GM19239 (cell line): ENCODE measurements around the gene DIP2C.
"Not testable (repeated sequence)": the region's sequence is repeated elsewhere in the genome, so short reads cannot be mapped to it uniquely, and the experiment has no call there.

Experiments
- DNase-seq: peaks from one replicate; pipeline ENCODE4 v3.0.0; 2011; ENCODE audit warnings: low spot score; ENCODE audit not compliant: insufficient read length
- FAIRE-seq: peaks from 2 replicates; lab custom pipeline; 2011; peaks lifted over from hg19 to GRCh38; lab: Jason Lieb, UNC

Gene DIP2C

DNA sequence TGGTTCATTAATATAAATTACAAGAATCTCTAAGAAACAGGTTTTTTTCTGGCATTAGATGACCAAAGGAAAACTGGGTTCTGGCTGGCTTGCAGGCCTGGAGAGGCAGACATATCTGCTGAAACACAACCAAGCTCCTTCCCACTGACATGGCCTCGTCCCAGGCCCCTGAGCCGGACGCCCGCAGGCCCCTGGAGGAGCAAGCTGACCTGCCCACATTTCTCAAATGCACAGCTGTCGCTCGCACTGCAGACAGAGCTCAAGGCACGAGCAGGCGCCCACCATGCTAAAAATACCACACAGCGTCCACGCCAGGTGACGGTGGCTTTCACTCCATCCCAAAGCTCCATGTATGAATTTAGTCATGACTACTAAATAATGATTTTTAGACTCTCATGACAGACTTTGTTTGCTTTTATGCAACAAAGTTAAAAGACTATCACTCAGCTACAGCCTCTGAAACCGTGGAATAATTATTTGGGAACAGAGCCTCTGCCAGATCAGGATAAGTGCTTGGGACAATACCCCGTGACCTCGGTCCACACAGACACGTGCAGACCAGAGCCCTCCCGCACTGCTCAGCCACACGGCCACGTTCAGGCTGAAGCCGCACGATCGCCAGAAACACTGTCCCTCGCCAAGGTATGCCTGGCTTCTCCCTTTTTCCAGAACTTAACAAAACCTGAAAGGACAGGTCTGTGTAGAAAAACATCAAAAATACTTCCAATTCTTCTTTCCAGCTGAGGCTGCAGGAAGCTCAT is 71.1 kb downstream of the DIP2C start:
- no peak for FAIRE-seq

DNA sequence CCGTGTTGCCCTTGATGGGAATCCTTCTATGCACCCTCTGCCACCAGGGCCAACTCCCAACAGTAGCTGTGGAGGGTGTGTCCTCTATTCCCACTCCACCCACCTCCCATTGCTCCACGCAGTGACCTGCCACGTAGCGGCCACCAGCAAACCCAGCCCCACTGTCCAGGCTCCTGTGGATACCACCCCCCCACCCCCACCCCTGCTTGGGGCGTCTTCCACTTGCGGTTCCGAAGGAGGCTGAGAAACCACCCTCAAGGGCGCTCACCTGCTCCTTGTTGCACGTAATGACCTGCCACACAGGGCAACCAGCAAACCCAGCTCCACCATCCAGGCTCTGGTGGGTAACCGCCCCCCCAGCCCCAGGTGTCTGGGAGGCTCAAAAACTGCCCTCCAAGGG is 72.0 kb downstream of the DIP2C start:
- DNase-seq (no peak), FAIRE-seq (no peak)

More for the DNA sequence above, 71.1 kb downstream of the DIP2C start:
- no peak for DNase-seq

DNA sequence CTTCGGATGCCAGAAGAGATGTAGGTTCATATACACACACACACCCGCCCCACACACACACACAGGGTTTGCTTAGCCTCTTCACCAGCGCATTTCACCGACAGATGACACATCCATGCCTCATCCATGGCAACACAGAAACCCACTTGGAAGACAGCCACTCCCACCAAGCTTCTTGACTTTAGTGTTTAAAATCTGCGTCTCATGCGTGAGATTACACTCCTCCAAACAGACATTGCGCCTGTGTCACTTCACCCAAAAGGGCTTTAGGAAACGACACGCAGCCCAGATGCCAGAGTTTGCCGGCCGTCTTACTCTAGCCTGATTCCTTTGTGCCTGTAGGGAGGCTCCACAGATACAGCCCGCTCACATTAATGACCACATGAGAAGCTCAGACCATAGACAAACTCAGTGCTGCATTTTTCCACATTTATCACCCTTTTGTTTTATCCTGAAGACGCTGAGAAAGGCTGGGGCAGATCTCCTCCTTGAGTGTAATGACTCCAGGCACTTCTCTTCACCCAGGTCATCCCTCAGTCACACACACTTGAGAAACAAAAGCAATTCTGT is 73.8 kb downstream of the DIP2C start:
- DNase-seq (no peak), FAIRE-seq (no peak)

DNA sequence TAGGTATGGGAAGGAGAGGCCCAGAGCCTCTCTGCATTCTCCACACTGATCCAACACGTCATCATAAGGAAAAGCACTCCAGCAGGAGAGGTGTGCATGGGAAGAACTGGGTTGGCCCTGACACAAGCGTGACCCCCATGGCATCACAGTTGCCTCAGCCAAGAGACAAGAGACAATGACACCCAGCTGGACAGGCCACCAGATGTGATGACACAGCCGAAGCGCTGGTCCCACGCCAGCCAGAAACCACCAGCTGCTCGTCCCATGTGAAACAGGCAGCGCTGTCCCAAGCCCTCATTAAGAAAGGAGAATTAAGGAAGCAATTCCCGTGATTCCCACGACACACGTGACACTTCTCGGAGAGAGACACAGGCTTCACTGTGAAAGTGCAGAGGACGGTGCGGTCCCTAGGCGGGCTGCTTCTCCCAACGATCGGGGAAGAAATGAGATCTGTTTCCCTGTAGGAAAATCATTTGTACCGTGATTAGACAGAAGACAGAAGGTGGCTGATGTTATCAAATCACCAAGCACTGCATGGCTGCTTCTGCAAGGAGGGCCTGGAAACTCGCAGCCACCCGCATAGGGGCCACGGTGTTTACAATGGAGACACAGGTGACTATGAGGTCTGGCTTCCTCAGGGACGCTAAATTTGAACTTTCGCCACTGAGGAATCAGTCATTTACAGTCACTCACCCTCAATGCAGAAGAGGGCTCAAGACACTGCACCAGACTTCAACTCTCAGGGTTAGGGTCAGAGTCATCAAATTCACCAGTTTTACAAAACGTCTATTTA is 74.5 kb downstream of the DIP2C start:
- no peak for FAIRE-seq
- DNase-seq, result no peak

DNA sequence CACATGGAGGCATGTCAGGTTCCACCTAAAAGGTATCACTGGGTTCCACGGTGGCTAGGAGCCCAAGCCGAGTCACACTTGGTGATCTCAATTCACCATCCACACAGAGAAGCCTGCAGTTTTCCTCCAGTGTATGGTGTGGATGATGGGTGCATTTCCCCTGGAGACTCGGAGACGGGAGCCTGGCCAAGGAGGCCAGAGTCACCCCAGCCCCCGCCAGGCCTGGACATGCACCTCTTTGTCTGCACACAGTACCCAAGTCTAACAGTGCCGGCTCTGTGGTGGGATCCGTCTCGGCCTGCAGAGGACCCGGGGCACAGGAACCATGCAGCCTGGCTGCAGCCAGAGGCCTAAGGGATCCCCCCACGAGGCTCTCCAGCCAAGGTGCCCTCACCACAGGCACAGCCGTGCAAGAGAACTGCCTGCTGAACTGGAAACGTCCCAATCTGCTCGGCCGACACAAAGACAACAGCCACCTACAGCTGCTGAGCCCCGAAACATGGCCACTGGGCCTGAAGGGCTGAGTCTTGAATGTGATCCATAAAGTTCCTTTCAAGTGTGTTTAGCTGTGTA is 75.2 kb downstream of the DIP2C start:
- no peak for FAIRE-seq

DNA sequence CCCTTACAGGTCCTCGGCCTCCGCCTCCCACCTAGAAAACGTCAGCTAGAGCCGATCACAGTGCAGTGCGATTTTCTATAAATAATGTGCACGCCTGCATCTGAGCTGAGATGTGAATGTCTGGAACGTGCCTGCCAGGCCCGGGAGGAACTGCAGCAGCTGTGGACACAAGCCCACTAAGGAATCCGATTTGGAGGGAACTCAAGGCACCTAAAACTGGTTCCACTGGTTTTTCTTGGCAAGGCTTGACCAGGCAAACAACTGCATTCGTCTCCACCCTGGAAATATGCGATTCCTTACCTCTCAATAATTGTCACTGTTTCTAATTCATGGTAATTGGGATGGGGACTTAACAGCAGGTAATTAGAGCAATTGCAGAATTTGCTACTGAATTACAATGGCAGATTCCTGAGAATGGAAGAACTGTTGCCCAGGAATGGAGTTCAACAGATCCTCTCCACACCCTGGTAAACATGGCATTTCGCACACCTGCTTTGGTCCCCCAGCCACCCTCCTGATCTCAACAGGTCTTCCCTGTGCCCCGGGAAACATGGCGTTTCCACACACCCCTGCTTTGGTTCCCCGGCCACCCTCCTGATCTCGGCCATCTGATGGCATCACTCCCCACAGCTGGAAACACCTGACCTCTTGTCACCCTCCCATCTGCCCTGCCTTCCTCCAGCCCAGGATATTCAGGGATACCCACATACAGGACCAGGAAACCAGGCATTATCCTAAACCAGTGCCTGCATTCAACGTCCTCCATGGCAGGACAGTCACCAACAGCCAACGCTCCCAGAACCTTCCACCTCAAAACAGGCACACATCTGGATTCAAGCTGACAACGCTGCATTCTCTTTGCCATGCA is 76.0 kb downstream of the DIP2C start:
- DNase-seq, result no peak
- no peak for FAIRE-seq

More for the DNA sequence above, 75.2 kb downstream of the DIP2C start:
- DNase-seq, result no peak

DNA sequence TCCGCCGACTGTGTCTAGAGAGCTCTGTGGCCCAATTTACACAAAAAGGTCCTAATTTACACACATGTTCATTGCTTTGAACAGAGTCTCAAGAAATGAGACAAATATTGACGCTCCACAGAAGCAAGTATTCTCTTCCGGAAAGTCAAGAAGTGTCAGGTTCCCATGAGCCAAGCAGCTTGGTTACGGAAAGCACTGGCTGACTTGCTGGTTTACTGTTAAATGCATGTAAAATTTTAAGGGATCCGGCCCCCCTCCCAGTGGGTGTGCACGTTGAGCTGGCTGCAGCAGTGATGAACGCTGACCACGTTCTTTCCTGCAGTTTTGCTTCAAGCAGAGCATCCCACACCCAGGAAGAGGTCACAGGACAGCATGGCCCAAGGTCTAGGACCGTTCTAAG is 76.8 kb downstream of the DIP2C start:
- DNase-seq (no peak), FAIRE-seq (no peak)

DNA sequence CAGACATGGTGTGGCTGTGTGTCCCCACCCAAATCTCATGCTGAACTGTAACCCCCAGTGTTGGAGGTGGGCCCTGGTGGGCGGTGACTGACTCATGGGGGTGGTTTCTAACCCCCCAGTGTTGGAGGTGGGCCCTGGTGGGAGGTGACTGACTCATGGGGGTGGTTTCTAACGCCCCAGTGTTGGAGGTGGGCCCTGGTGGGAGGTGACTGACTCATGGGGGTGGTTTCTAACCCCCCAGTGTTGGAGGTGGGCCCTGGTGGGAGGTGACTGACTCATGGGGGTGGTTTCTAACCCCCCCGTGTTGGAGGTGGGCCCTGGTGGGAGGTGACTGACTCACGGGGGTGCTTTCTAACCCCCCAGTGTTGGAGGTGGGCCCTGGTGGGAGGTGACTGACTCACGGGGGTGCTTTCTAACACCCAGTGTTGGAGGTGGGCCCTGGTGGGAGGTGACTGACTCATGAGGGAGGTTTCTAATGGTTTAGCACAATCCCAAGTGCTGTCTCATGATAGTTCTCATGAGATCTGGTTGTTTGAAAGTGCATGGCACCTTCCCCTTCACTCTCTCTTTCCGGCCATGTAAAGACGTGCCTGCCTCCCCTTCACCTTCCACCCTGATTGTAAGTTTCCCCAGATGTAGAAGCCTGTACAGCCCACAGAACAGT is 78.7 kb downstream of the DIP2C start:
- not testable (repeated sequence) for FAIRE-seq, DNase-seq

DNA sequence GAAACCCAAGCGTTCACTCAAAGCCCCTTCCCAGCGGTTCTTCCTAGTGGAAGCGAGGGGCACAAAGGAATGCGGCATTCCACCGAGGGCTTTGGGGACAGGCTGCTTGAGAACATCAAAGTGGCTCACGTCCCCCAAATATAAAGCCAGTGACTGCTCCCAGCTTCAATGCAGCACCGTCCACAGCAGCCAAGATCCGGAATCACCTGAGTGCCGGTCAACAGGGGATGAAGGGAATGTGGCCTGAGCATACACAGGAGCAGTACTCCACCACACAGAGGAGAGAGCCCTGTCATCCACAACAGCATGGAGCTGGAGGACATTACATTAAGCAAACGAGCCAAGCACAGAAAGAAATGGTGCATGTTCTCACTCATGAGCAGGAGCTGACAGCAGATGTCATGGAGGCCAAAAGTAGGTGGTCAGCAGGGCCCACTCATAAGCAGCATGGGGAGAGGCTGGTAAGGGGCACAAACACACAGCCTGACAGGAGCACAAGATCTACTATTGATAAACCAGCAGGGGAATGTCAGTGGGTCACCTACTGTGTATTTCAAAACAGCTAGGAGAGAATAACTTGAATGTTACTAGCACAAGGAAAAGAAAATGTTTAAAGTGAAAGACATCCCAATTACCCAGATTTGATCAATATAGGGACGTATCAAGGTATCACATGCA is 79.5 kb downstream of the DIP2C start:
- DNase-seq, result no peak
- FAIRE-seq, result no peak

DNA sequence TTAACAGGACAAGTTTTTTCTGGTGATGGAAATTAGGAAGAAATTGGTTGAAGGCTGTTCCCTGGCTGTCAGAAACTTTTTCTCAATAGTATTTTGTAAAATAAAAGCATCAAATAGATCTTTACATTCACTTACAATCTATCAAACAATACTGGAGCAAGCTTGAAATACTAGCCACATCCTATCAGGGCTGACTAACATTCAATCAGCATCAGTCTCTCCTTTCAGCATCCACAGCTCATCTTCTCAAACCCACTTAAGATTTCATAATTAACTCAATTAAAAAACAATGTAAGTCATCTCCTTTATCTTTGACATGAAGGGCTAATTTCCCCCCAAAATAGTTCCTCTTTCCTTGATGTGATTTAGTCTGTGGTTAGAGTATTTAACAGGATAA is 80.2 kb downstream of the DIP2C start:
- FAIRE-seq (no peak), DNase-seq (no peak)

DNA sequence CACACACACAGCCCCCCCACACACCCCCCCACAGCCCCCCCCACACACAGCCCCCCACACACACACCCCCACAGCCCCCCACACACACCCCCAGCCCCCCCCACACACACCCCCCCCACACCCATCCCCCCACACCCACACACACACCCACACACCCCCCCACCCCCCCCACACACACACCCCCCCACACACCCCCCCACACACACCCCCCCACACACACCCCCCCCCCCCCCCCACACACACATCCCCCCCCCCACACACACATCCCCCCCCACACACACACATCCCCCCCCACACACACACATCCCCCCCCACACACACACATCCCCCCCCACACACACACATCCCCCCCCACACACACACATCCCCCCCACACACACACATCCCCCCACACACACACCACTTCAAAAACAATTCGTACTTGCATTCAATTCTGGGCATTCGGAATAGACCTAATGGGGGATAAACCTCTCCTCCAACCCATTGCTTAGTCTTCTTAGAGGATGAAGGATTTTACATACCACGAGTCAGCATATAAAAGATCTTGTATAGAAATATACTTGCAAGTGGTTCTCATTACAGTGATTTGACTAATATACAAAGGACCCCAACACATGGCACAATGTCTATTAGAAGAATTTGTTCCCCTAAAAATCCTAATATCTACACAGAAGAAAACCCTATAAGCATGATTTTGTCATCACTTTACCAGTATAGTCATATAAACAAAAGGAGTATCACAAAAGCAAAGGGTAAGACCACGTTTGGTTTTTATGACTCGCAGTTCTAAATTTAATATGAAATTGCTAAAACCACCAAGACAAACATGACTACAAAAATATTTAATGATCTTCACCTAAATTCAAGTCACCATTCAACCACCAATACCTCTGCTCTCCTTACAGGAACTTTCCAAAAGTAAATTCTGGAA is 80.9 kb downstream of the DIP2C start:
- FAIRE-seq (no peak), DNase-seq (no peak)

DNA sequence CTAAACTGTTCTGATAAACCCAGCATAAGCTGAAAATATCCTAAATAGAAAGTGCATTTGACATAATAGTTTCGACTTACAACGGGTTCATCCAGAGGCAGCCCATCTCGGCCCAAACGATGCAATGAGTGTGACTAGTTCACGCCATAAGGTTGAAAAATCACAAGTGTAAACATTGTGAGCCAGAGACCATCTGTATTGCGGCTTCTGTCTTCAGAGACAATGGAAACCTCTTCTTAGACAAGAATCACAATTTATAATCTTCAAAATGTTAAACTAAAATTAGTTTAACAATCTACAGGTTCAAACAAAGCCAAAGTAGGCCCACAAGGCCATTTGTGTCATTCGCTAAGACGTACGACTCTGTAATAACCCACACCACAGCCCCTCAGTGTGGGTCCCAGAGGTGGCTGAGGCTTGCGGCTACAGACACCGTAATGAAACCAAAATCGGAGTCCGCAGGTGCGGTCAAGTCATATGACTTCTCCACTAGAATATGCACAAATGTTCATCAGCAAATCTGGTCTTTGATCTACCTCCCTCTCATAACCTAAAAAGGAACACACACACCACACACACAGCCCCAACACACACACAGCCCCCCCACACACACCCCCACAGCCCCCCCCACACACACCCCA is 81.8 kb downstream of the DIP2C start:
- FAIRE-seq (no peak), DNase-seq (no peak)

DNA sequence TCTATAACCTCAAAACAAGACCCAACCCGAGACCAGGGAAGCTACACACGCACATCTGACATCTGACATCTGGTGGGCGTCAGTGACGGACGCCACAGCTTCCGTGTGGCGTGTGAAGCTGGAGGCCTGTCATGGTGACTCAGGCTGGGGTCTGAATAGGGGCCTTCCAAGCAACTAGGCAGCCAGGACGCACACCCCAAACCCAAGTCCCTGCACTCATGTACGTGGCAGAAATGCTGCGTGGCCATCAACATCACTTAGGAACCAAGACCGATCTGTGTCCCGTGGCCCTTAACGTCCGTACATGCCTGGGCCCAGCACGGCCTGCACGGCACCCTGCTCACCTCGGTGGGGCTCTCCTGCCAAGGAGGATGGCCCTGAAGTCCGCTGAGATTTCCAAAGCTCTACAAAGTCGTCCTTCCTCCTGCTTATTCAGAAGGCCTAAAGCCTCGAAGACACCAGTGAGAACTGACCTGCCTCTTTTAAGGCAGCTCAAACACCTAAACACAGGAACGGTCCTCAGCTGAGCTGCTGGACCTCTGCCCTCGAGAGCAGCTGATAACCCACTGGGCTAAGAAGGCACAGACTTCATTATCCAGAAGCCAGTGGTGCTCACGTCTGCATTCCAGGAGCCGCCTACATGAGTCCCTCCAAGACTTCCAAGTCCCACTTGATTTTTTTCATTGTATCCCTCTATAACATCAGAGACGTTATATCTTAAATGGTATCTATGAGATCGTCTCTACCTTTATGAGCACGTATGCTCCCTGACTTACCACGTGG is 82.5 kb downstream of the DIP2C start:
- FAIRE-seq (no peak), DNase-seq (no peak)

DNA sequence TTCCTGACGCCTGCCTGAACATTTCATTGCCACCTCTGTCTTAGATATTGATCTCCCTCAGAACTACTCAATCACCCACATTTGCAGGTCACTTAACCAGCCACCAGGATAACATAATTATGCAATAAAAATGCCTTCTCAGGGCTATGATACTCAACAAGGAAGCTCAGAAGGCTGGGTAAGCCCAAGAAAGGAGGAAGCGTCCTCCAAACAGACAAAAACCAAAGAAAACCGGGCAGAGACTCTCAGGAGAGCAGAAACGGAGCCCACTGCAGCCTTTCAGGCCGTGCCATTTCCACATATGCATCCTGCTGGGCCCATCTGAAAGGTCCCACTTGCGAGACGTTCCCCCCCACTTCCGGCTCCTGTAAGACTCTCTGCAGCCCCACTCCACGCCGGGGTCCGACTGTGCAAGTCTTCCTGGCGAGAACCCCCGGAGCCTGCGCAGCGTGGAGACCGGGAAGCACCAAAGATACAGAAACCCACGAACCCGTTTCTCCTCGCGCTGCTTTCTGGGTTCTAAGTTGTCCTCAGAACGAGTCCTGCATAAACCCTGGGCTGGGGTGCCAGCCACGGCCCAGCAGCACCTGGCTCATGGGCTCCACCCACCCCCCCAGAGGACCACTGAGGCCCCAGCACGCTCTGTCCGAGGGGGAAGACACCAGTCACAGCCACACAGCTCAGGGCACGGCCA is 83.7 kb downstream of the DIP2C start:
- no peak for DNase-seq
- FAIRE-seq, result no peak

DNA sequence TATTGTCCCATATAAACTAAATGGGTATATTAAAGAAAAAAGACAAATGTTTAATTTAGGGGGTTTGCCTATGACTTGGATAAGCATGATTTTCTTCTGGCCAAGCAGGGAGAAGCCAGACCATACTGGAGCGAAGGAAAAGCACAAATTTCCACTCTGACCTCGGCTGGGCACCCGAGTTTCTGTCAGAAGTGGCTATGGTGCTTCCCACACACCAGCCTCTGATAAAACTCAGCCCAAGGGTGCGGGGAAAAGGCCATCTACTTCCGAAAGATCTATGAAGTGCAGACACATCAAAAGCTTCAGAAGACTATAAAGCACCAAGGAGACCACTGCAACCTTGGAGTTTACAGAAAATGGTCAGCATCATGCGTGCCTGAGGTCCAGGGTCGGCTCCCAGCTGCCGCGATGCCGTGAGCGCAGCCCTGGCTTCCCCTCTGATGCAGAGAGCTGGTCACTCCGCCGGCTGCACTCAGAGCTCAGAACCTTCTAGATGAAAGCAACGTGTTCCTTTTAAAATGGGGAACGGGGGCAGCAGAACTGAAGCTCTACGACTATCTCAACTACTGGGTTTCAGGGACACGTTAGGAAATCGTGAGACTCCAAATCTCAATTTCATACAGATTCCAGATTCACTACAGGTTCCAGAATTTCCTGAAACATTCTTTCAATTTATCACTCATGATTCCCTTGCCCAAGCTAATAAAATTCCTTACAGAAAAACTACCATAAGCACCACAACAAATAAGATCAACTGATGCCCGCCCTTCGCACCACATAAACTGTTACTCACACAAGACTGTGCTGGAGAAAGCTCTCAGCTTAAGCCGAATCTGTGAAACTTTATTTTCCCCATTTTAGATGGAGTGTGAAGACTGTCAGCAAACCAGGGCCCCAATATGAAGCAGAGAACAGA is 84.5 kb downstream of the DIP2C start:
- no peak for DNase-seq
- no peak for FAIRE-seq
